HL-60/S4 treated with phorbol 12-myristate 13-acetate at 8.2 ng/mL for 4 days and 3 days (cell line): Measurements from ENCODE around the gene NDUFS8.

ENCODE experiments used
- in situ Hi-C: fragments of 300-500 bp; cut with MboI; formaldehyde crosslinking; loops from 2 replicates; pipeline ENCODE4 v1.15.0; 2022; ENCODE audit warnings: low sequenced_read_pairs

NDUFS8 gene

GRCh38 chr11:68074584-68075352 is 44.3 kb downstream of the NDUFS8 start:
- in situ Hi-C loops: no loop called here

DNA sequence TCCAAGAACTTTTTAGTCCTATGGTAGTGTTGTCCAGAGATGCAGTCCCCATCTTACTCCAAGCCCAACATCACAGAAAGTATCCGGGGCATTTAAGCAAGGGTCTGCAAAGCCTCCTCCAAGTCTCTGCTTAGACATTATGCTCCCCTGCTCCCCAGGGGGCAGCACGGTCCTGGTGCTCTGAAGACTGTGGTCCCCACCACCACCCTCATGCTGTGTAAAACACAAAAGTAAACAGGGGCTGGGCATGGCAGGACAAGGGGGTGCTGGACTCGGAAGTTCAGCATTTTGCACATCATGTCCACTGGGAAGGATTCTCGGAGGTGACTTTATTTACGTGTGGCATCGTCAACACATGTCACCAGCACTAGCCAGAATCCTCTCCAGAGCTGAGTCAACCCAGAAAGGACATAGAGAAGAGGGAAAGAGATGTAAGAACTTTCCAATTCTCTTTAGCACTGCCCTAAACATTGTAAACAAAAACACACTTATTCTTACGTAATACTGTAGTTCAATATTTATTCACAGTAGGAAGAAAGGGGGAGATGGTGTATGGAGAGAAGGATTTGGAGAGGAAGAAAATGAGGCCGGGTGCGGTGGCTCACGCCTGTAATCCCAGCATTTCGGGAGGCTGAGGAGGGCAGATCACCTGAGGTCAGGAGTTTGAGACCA is 46.0 kb downstream of the NDUFS8 start:
- in situ Hi-C loops: no loop called here

DNA sequence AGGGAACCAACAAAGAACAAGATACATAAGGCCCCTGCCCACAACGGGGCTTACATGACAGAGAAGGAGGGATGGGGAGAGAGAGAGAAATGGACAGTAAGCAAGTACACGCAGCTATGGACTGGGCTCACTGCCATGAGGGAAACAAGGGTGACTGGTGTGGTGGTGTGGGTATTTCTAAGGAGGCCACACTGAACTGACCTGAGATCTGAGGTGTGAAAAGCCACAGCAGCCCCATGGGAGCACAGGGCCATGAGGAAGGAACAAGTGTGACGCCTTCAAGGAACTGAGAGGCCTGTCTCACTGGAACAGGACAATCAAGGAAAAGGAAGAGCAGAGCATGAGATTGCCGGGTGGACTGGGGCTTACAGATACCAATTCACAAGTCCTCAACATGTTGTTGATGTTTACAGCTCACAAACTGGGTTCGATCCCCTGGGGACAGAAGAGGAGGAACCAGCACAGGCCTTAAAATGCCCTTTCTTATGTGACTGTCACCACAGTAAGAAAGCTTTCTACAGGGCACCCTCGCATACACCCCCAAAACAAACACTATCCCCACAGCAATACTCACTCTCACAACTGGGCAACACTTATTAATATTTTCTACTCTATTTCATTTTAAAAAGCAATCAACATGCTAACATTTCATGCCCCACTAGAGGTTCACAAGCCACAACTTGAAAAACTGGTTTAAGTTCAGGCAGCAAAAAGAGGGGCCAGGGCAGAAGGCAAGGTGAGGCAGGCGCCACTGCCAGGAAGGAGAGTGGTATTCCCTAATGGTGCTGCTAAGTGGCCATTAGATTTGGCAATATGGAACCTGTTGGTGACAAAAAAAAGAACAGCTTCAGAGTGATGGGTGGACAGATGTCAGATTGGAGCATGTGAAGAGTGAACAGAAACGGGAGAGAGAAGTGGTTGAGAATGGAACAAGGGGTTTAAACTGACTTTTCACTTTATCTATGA is 47.4 kb downstream of the NDUFS8 start:
- in situ Hi-C loops: no loop called here

DNA sequence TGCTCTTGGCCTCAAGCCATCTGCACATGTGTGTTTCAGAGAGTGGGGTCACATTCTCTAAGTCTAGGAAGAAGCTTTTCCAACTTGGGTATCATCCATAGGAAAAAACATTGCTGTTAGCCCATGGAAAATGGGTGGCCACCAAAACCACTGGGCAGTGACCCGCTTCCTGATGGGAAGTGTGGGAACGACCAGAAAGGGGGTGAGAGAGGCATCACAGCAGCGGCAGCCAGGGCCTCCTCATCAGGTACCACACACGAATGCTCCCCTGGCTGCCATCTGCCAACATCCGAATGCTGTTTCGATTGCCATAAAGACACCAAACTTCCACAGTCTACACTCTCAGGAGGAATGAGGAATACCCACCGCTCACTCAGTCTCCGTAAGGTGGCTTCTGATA is 50.4 kb downstream of the NDUFS8 start:
- in situ Hi-C loops: no loop called here

DNA sequence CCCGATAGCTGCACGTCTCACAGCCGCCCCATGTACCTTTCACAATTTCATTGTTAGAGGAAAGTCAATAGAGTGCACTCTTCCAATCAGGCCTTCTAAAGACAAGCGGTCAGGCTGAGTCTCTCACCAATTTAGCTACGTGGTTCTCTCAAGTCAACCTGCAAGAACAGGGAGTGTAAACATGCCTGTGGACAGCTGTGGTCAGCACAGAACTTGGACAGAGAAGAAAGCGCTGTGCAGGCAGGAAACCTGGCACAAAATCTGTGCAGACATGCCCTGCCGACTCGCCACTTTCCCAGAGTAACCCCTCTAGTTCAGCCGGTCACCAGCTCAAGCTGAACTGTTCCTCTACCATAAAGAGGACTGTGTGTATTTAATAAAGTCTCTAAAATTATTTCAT is 51.2 kb downstream of the NDUFS8 start:
- in situ Hi-C loops: no loop called here

- in situ Hi-C loops: no loop called here
Observed at GRCh38 chr11:68082481-68082880, 52.0 kb downstream of the NDUFS8 start.

GRCh38 chr11:68083517-68083916 is 53.0 kb downstream of the NDUFS8 start:
- in situ Hi-C loops: no loop called here
